ENCODE results near the gene TRIM26. TPM values are rescaled to one million over a fixed set of nuclear protein-coding genes. Genes with fewer than 3 reads are reported as not detected.

The TRIM26 gene, protein sequence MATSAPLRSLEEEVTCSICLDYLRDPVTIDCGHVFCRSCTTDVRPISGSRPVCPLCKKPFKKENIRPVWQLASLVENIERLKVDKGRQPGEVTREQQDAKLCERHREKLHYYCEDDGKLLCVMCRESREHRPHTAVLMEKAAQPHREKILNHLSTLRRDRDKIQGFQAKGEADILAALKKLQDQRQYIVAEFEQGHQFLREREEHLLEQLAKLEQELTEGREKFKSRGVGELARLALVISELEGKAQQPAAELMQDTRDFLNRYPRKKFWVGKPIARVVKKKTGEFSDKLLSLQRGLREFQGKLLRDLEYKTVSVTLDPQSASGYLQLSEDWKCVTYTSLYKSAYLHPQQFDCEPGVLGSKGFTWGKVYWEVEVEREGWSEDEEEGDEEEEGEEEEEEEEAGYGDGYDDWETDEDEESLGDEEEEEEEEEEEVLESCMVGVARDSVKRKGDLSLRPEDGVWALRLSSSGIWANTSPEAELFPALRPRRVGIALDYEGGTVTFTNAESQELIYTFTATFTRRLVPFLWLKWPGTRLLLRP
- total RNA-seq = 10 to 100 TPM; 42.1 to 44.1 TPM
- 42.2 TPM for polyA plus RNA-seq (2013, experiment 1 of 2)
- polyA plus RNA-seq (2013, experiment 2 of 2) = 47.2 TPM
- total RNA-seq = 33.9 to 175 (median 57.8) reads per million in 172 experiments

DNA sequence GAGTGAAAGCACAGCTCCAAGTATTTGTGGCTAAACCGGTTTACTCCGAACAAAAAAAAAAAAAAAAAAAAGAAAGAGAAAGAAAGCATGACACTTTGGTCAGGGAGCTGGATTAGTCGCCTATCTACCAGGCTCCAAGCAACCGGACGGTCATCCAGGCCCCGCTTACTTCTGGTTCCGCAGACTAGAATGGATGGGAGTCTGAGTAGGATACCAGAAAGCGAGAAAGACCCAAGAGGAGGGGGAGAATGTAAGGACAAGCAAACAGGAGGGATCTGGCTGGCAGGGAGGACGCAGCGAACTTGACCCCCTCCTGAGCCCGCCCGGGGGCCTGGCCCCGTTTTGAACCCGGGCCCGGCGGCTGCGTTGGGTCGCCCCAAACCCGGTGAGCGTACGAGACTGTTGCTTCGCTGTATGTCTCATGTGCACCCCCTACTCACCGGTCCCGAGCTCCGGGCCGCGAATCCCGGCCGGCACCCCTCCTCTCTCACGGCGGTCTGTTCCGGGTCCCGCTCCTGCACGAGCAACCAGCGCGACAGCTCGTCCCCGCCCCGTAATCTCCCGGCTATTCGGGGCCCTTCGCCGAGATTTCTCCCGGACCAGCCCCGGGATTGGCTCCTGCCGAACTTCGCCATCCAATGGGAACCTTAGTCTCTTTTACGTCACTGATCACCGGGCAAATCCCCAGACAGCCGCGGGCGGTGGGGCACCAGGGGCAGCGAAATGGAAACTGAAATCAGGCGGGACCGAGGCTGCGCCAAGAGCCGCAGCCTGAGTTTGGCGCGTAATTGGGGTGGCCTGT lies at the start of gene TRIM26:
TSS of gene TRIM26 (minus strand) at position 542 of the 802 bp plus-strand sequence. CDS start 14,303 bp downstream, outside the sequence.
- H3K4me1 Mint-ChIP-seq (ENCODE audit: low read depth) = peaks cover 55% of the 10 kb centered on the region
- H3K9me3 Mint-ChIP-seq = no peaks in the 10 kb centered on the region
- ATAC-seq (ENCODE audit: poor library complexity) (peak; percentile 86), DNase-seq (peak; percentile 92 to 99 (median 95))
- Histone ChIP-seq H3K4me1 (ENCODE audit: insufficient read depth, low read length) (peaks cover 39% of the 10 kb centered on the region), H3K4me3 (ENCODE audit: low read length) (peak within 1 kb of the TSS; percentile 90), H3K36me3 (ENCODE audit: insufficient read depth, low read length) (peaks cover 2% of the 10 kb centered on the region), H3K9me3 (ENCODE audit: control insufficient read depth in 1 of 2, insufficient read depth in 1 of 2, low read length in 2 of 2) (no peaks in the 10 kb centered on the region), H3K27ac (ENCODE audit: low read depth in 1 of 2, low read length in 2 of 2) (peak within 1 kb of the TSS; percentile 98 to 99), H3K27me3 (ENCODE audit: control insufficient read depth in 1 of 2, insufficient read depth in 2 of 2, low read length in 2 of 2) (no peaks in the 10 kb centered on the region)
- intact Hi-C loops (cut with DNase I, micrococcal nuclease) = loop anchor here (1.0 to 10.0 kb wide), 6 partner anchors 114 to 1982 kb away; partner anchors contain the start of genes ABCF1 (in 1 of the 2), GPSM3 (in 1 of the 2), PBX2 (in 1 of the 2) and PPP1R11 (in 1 of the 2)
- peaks cover 18% of the 10 kb centered on the region for H3K36me3 Mint-ChIP-seq (ENCODE audit: low read depth)
- ChIA-PET POLR2A (interaction anchor here (0.6 to 3.4 kb wide), 32 partner anchors 8 to 1958 kb away, joined by 3 to 61 read pairs (median 4); partner anchors contain the start of genes ABCF1, MDC1, MRPS18B and PPP1R10), CTCF (no interaction called here)
- H3K27ac Mint-ChIP-seq = peak within 1 kb of the TSS; percentile 100
- H3K4me3 Mint-ChIP-seq = peak within 1 kb of the TSS; percentile 96
- TF ChIP-seq, protein P1, sequence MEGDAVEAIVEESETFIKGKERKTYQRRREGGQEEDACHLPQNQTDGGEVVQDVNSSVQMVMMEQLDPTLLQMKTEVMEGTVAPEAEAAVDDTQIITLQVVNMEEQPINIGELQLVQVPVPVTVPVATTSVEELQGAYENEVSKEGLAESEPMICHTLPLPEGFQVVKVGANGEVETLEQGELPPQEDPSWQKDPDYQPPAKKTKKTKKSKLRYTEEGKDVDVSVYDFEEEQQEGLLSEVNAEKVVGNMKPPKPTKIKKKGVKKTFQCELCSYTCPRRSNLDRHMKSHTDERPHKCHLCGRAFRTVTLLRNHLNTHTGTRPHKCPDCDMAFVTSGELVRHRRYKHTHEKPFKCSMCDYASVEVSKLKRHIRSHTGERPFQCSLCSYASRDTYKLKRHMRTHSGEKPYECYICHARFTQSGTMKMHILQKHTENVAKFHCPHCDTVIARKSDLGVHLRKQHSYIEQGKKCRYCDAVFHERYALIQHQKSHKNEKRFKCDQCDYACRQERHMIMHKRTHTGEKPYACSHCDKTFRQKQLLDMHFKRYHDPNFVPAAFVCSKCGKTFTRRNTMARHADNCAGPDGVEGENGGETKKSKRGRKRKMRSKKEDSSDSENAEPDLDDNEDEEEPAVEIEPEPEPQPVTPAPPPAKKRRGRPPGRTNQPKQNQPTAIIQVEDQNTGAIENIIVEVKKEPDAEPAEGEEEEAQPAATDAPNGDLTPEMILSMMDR (IDR thresholded peaks at IDR 0.05) = no peak
- H3K27me3 Mint-ChIP-seq = no peaks in the 10 kb centered on the region

DNA sequence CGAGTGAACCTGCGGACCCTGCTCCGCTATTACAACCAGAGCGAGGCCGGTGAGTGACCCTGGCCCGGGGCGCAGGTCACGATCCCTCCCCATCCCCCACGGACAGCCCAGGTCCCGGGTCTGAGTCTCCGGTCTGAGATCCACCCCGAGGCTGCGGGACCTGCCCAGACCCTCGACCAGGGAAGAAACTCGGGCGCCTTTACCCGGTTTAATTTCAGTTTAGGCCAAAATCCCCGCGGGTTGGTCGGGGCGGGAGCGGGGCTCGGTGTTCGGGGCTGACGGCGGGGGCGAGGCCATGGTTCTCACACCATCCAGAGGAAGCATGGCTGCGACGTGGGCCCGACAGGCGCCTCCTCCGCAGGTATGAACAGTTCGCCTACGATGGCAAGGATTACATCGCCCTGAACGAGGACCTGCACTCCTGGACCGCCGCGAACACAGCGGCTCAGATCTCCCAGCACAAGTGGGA lies 46.9 kb upstream of the TRIM26 start:
- H3K27me3 Mint-ChIP-seq = no peaks in the 10 kb centered on the region
- peaks cover 9% of the 10 kb centered on the region for H3K4me1 Mint-ChIP-seq (ENCODE audit: low read depth)
- peaks cover 2% of the 10 kb centered on the region for H3K36me3 ChIP-seq (ENCODE audit: insufficient read depth, low read length)
- no peaks in the 10 kb centered on the region for H3K9me3 Mint-ChIP-seq
- H3K27ac ChIP-seq (ENCODE audit: low read depth in 1 of 2, low read length in 2 of 2) = no peak overlapping the region
- ATAC-seq (ENCODE audit: poor library complexity) (peak; percentile 37), DNase-seq (peak in 8 of 14 experiments; percentile 7 to 62 (median 12))
- H3K4me1 ChIP-seq (ENCODE audit: insufficient read depth, low read length) = peaks cover 16% of the 10 kb centered on the region
- H3K9me3 ChIP-seq (ENCODE audit: control insufficient read depth in 1 of 2, insufficient read depth in 1 of 2, low read length in 2 of 2) = no peaks in the 10 kb centered on the region
- CTCF ChIA-PET = no interaction called here
- TF ChIP-seq, protein P1 (IDR thresholded peaks at IDR 0.05) = no peak
- H3K36me3 Mint-ChIP-seq (ENCODE audit: low read depth) = peaks cover 14% of the 10 kb centered on the region
- peak overlapping the region; percentile 96 for H3K4me3 Mint-ChIP-seq
- H3K27me3 ChIP-seq (ENCODE audit: control insufficient read depth in 1 of 2, insufficient read depth in 2 of 2, low read length in 2 of 2) = no peaks in the 10 kb centered on the region
- POLR2A ChIA-PET = interaction anchor here (1.1 to 1.4 kb wide), 2 partner anchors 46 to 66 kb away, joined by 7 to 11 read pairs; partner anchors contain the start of genes TRIM26 and TRIM39
- H3K27ac Mint-ChIP-seq = no peak overlapping the region
- intact Hi-C loops (cut with DNase I, micrococcal nuclease) = loop anchor here in 1 of 2 experiments (5.0 kb wide), 1 partner anchor 62 kb away; no protein-coding TSS in a partner anchor
- peak overlapping the region; percentile 84 for H3K4me3 ChIP-seq (ENCODE audit: low read length)

All from CD4-positive, alpha-beta T cell (primary cell).